ENCODE data around the gene MAPKBP1.

Gene MAPKBP1

DNA sequence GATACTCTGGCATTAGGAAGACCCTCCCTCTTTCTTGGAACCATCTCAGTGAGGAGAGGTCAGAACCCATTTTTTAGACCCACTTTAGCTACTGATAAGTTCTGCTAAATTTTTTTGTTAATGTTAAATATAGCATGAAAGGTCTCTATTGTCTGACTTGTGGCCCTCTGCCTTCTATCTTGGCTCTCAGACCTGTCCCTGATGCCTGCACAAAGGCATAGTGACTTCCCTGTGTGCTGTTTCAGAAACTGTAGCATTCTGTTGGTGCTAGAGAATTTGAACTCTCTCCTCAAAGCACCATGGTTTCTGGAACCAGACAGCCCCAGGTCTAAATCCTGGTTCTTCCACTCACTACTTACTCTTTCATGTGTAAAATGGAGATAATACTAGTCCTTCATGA is 15.4 kb downstream of the MAPKBP1 start:
- no peak overlapping the region for H3K4me3 ChIP-seq (ENCODE audit: low read depth, low read length)
- H3K9me3 ChIP-seq (ENCODE audit: control insufficient read depth, insufficient read depth, low read length), result no peaks in the 10 kb centered on the region
- no peak overlapping the region for H3K9ac ChIP-seq (ENCODE audit: low read depth, low read length)
- peaks cover 24% of the 10 kb centered on the region for H3K4me1 ChIP-seq (ENCODE audit: control insufficient read depth, insufficient read depth, low read length)
- H3K27me3 ChIP-seq (ENCODE audit: control insufficient read depth, insufficient read depth, low read length), result no peaks in the 10 kb centered on the region
- H3K36me3 ChIP-seq (ENCODE audit: control insufficient read depth, insufficient read depth, low read length), result no peaks in the 10 kb centered on the region

- no peaks in the 10 kb centered on the region for H3K27me3 ChIP-seq (ENCODE audit: control insufficient read depth, insufficient read depth, low read length)
- H3K9me3 ChIP-seq (ENCODE audit: control insufficient read depth, insufficient read depth, low read length), result no peaks in the 10 kb centered on the region
- no peak overlapping the region for H3K9ac ChIP-seq (ENCODE audit: low read depth, low read length)
- H3K4me3 ChIP-seq (ENCODE audit: low read depth, low read length), result no peak overlapping the region
- no peaks in the 10 kb centered on the region for H3K36me3 ChIP-seq (ENCODE audit: control insufficient read depth, insufficient read depth, low read length)
- peaks cover 24% of the 10 kb centered on the region for H3K4me1 ChIP-seq (ENCODE audit: control insufficient read depth, insufficient read depth, low read length)
These were observed 15.9 kb downstream of the MAPKBP1 start for GRCh38 chr15:41790169-41790568.

DNA sequence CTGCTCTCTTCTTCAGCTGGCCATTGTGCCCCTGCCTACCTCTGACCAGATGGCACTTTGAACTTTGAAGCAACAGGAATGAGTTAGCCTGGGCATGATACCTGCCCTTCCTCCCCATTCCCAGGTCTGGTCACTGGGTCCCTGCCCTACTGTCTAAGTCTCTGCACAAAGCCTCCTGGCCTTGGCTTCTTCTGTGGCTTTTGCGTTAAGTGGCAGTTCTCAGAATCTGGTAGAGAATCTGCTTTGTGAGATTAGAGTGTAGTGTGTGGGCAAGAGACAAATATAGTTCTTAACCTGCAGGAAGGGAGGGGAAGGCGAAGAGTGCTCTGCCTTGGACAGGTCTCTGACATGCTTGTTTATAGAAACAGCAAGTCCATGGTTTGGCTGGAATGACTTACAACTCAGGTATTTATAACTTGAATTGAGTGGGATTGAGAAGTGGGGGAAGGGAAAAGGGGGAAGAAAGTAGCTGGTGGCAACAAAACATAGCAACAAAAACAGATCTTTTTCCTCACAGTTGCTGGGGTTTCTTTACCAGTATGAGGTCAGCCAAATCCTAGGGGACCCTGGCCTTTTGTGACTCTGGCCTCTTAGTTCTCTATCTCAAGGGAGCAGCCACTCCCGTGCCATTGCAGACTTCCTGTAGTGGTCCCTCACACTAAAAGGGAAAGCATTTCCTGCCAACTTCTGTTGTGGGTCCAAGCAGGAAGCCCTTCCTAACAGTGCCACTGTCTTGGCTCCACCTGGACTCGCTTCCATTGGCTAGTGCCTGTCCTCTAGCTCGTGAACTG is 16.7 kb downstream of the MAPKBP1 start:
- Histone ChIP-seq H3K4me1 (ENCODE audit: control insufficient read depth, insufficient read depth, low read length) (peaks cover 24% of the 10 kb centered on the region), H3K9me3 (ENCODE audit: control insufficient read depth, insufficient read depth, low read length) (no peaks in the 10 kb centered on the region), H3K36me3 (ENCODE audit: control insufficient read depth, insufficient read depth, low read length) (no peaks in the 10 kb centered on the region), H3K27me3 (ENCODE audit: control insufficient read depth, insufficient read depth, low read length) (no peaks in the 10 kb centered on the region), H3K4me3 (ENCODE audit: low read depth, low read length) (no peak overlapping the region), H3K9ac (ENCODE audit: low read depth, low read length) (no peak overlapping the region)

GRCh38 chr15:41791547-41791937 is 17.3 kb downstream of the MAPKBP1 start:
- Histone ChIP-seq H3K9me3 (ENCODE audit: control insufficient read depth, insufficient read depth, low read length) (no peaks in the 10 kb centered on the region), H3K27me3 (ENCODE audit: control insufficient read depth, insufficient read depth, low read length) (no peaks in the 10 kb centered on the region), H3K4me1 (ENCODE audit: control insufficient read depth, insufficient read depth, low read length) (peaks cover 24% of the 10 kb centered on the region), H3K36me3 (ENCODE audit: control insufficient read depth, insufficient read depth, low read length) (no peaks in the 10 kb centered on the region), H3K9ac (ENCODE audit: low read depth, low read length) (no peak overlapping the region), H3K4me3 (ENCODE audit: low read depth, low read length) (no peak overlapping the region)

DNA sequence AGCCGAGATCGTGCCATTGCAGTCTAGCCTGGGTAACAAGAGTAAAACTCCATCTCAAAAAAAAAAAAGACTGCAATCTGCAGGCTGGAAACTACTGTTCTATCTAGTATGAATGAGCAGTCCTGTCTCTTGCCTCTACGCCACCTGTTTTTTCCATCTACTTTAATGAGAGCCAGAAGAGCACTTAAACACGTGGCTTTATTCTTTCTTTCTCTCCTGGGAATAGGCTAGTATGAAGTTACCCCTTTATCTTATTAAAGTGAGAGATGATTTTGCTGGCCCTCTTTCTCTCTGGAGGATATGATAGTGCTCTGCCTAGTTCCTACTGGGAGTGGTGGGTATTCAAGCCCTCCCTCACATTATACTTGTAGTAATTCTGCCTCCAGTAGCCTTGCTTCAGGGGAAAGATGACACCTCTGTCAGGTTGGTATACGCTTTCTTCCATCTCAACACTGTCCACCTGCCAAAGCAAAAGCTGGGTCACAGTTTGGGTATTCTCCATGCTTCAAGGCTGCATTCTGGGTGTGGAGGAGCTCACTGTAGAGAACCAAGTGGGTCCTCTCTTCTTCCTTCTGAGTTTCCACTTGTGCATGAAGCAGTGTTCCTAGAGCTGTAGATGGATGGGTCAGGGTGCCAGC is 17.8 kb downstream of the MAPKBP1 start:
- peaks cover 24% of the 10 kb centered on the region for H3K4me1 ChIP-seq (ENCODE audit: control insufficient read depth, insufficient read depth, low read length)
- no peaks in the 10 kb centered on the region for H3K9me3 ChIP-seq (ENCODE audit: control insufficient read depth, insufficient read depth, low read length)
- no peaks in the 10 kb centered on the region for H3K27me3 ChIP-seq (ENCODE audit: control insufficient read depth, insufficient read depth, low read length)
- no peak overlapping the region for H3K9ac ChIP-seq (ENCODE audit: low read depth, low read length)
- no peaks in the 10 kb centered on the region for H3K36me3 ChIP-seq (ENCODE audit: control insufficient read depth, insufficient read depth, low read length)
- no peak overlapping the region for H3K4me3 ChIP-seq (ENCODE audit: low read depth, low read length)

GRCh38 chr15:41794081-41794480 is 19.8 kb downstream of the MAPKBP1 start:
- Histone ChIP-seq H3K4me1 (ENCODE audit: control insufficient read depth, insufficient read depth, low read length) (peaks cover 22% of the 10 kb centered on the region), H3K9me3 (ENCODE audit: control insufficient read depth, insufficient read depth, low read length) (no peaks in the 10 kb centered on the region), H3K36me3 (ENCODE audit: control insufficient read depth, insufficient read depth, low read length) (no peaks in the 10 kb centered on the region), H3K27me3 (ENCODE audit: control insufficient read depth, insufficient read depth, low read length) (no peaks in the 10 kb centered on the region), H3K9ac (ENCODE audit: low read depth, low read length) (no peak overlapping the region), H3K4me3 (ENCODE audit: low read depth, low read length) (no peak overlapping the region)

DNA sequence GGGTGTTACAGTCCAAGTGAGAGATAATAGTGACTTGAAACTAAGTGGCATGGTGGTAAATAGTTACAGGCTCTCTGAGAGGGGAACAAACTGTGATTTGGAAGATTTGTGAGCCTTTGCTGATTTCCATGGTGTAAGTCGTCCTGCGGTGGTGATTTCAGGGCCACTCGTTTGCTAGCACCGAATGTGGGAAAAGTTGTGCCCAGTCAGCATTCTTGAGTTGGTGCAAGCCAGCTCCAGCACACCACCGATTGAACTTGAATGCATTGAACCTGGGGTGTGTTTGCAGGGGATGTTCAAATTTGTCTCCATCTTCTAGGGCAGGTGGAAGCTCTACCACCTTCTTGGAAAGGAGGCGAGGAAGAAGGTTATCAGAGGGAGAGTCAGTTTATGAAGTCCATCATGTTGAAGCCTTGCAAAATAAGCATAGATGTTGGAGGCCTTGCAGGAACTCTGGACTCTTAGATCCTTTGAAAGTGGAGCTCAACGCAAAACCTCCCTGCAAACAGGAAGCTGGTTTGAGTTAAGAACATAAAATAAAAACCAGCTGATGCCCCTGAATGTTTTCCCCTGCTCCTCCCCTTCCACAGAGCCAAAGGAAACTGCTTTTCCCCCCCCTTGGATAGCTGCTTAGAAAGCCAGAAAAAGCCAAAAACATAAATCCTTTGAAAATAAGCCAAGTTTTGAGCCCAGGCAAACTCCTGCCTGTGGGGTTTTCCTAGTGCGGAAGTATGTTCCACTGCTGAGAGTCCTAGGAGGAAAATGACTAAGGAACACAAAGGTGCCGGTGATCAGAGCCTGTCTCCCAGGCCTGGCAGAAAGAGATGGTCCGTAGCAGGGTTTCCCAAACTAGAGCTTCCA is 21.9 kb downstream of the MAPKBP1 start:
- no peak overlapping the region for H3K4me3 ChIP-seq (ENCODE audit: low read depth, low read length)
- H3K9me3 ChIP-seq (ENCODE audit: control insufficient read depth, insufficient read depth, low read length), result no peaks in the 10 kb centered on the region
- peaks cover under 1% of the 10 kb centered on the region for H3K4me1 ChIP-seq (ENCODE audit: control insufficient read depth, insufficient read depth, low read length)
- no peaks in the 10 kb centered on the region for H3K27me3 ChIP-seq (ENCODE audit: control insufficient read depth, insufficient read depth, low read length)
- H3K9ac ChIP-seq (ENCODE audit: low read depth, low read length), result no peak overlapping the region
- H3K36me3 ChIP-seq (ENCODE audit: control insufficient read depth, insufficient read depth, low read length), result no peaks in the 10 kb centered on the region

DNA sequence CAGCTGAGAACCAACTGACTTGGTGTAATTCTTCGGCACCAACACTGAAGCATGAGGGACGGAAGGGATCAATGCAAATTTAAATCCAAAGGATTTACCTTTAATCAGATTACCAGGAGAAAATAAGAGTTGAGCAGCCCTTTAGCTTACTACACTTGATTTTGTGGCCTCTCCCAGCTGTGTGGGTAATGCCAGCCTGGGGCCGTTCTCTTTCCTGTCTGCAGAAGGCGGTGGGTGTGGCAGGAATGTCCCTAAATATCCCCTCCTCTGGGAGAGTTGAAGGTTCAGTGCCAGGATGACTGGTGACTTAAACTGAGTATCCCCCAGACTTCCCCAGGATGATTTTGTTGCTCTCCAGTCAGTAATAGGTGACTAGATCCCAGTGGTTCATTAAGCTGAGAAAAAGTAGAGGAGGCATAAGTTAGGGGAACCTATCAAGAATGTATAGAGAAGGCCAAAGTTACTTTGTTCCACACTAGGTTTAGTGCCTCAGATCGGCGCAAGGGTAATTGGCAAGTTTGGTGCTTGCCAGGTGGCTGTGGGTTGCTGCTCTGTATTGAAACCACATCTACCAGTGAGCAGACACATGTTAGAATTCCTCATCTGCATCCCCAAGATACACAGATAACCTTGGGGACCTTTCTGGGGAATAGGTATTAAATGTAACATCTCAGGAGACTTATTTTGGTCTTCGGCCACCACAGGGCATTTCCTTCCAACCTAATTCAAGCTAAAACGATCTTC is 23.1 kb downstream of the MAPKBP1 start:
- Histone ChIP-seq H3K36me3 (ENCODE audit: control insufficient read depth, insufficient read depth, low read length) (no peaks in the 10 kb centered on the region), H3K4me1 (ENCODE audit: control insufficient read depth, insufficient read depth, low read length) (no peaks in the 10 kb centered on the region), H3K4me3 (ENCODE audit: low read depth, low read length) (no peak overlapping the region), H3K27me3 (ENCODE audit: control insufficient read depth, insufficient read depth, low read length) (no peaks in the 10 kb centered on the region), H3K9me3 (ENCODE audit: control insufficient read depth, insufficient read depth, low read length) (no peaks in the 10 kb centered on the region), H3K9ac (ENCODE audit: low read depth, low read length) (no peak overlapping the region)

DNA sequence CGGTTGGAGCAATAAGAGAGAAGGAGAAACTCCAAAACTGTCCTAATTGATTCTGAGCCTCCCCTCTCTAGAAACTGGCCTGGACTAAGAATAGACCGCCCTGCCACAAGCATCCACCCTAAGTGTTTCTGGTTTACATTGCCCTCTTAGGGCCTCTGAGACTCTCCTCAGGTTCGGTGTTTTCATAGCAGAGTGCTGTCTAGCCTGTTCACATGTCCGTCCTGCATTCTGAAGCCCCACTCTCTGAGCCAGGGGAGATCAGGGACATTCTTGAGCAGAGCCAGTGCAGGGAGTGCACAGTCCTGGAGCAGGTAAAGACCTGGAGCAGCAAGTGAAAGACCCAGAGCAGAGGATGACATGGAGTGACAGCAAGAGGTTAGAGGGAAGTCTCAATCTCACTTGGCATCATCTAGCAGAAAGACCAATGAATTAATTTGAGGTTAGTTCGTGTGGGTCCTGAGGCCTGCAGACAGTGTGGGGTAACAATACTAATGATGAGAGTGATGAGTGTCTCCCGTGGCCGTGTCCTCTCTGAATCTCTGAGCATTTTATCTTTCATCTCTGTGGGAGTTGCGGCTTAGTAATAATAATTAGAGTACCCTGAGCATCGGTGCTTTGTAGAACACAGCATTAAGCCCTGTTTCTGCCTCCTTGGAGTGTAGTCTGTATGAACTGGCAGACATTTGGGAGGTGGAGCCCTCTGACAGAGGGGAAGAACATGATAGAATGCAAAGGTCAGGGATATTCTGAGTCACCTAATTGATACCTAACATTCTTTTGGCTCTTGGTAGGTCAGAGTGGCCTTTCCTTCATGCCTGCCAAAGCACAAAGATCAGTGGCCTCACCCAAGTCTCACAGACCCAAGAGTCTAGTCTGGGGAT is 24.6 kb downstream of the MAPKBP1 start:
- no peak overlapping the region for H3K4me3 ChIP-seq (ENCODE audit: low read depth, low read length)

DNA sequence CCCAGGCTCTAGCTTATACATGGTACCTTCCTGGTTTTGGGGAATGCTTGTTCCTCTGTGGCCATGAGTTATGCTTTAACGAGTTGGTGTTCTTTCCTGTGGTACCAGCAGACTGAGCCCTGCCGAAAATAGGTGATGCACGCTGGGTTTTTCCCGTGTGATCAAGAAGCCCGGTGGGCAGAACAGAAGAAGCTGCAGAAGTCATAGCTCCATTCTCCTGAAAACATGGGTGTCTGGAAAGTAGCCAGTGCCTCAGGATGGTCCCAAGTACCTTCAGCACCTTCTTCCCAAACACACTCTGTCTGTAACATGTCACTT is 25.2 kb downstream of the MAPKBP1 start:
- Histone ChIP-seq H3K9ac (ENCODE audit: low read depth, low read length) (no peak overlapping the region), H3K9me3 (ENCODE audit: control insufficient read depth, insufficient read depth, low read length) (no peaks in the 10 kb centered on the region), H3K4me3 (ENCODE audit: low read depth, low read length) (no peak overlapping the region), H3K4me1 (ENCODE audit: control insufficient read depth, insufficient read depth, low read length) (no peaks in the 10 kb centered on the region), H3K36me3 (ENCODE audit: control insufficient read depth, insufficient read depth, low read length) (no peaks in the 10 kb centered on the region), H3K27me3 (ENCODE audit: control insufficient read depth, insufficient read depth, low read length) (no peaks in the 10 kb centered on the region)

More for the DNA sequence above, 24.6 kb downstream of the MAPKBP1 start:
- H3K36me3 ChIP-seq (ENCODE audit: control insufficient read depth, insufficient read depth, low read length), result no peaks in the 10 kb centered on the region
- H3K27me3 ChIP-seq (ENCODE audit: control insufficient read depth, insufficient read depth, low read length), result no peaks in the 10 kb centered on the region
- H3K9me3 ChIP-seq (ENCODE audit: control insufficient read depth, insufficient read depth, low read length), result no peaks in the 10 kb centered on the region
- H3K9ac ChIP-seq (ENCODE audit: low read depth, low read length), result no peak overlapping the region
- H3K4me1 ChIP-seq (ENCODE audit: control insufficient read depth, insufficient read depth, low read length), result no peaks in the 10 kb centered on the region

GRCh38 chr15:41801185-41801584 is 26.9 kb downstream of the MAPKBP1 start:
- no peak overlapping the region for H3K4me3 ChIP-seq (ENCODE audit: low read depth, low read length)
- peaks cover under 1% of the 10 kb centered on the region for H3K4me1 ChIP-seq (ENCODE audit: control insufficient read depth, insufficient read depth, low read length)
- H3K9me3 ChIP-seq (ENCODE audit: control insufficient read depth, insufficient read depth, low read length), result no peaks in the 10 kb centered on the region
- H3K27me3 ChIP-seq (ENCODE audit: control insufficient read depth, insufficient read depth, low read length), result no peaks in the 10 kb centered on the region
- H3K36me3 ChIP-seq (ENCODE audit: control insufficient read depth, insufficient read depth, low read length), result no peaks in the 10 kb centered on the region
- H3K9ac ChIP-seq (ENCODE audit: low read depth, low read length), result no peak overlapping the region

Data from iPS-15b (cell line).